Stimulated activated CD4-positive, alpha-beta T cell treated with anti-CD3 and anti-CD28 coated beads, Interleukin-15, amount 100 ng/mL, for 1 hour (primary cell): Measurements from ENCODE around the gene FBL.
A peak's percentile ranks its signal among the peaks of the same experiment; 100 is the strongest.

ENCODE experiments used
- DNase-seq, 2 donors: peaks; one replicate each; pipeline ENCODE4 v3.0.0-alpha.2; 2020; ENCODE audit warnings: low read depth in 1 of 2, low spot score in 1 of 2

FBL gene

GRCh38 chr19:39796000-39796498, 50.1 kb downstream of the FBL start:
- no peak for DNase-seq

GRCh38 chr19:39795001-39795400, 51.2 kb downstream of the FBL start:
- no peak for DNase-seq

GRCh38 chr19:39792999-39793546, 53.1 kb downstream of the FBL start:
- DNase-seq: peak; percentile 50 to 58

- DNase-seq: no peak
Measured at GRCh38 chr19:39788244-39788643, 57.9 kb downstream of the FBL start.
